ENCODE data around the gene UBR4. TPM values are rescaled to one million over a fixed set of nuclear protein-coding genes. Genes with fewer than 3 reads are reported as not detected.

UBR4 gene
- total and polyA plus RNA-seq, 12 donors: 82.3 to 278 (median 119) TPM

DNA sequence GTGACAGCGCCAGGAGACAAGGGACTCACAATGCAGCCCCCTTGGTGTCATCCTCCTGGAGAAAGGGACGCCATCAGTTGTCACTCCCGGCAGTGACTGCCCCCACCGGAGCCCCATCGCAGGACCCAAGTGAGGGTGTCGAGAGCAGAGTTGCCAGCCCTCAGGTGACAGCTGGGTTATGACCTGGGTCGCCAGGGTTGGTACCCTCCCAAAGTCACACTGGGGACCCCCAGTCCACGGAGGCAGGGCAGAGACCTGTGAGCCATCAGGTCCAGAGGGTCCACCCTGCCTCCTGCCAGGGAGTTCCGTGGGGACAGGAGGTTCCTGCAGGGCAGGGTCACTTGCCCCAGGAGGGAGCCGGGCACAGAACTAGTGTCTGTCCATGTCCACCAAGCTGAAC, 175.3 kb downstream of the UBR4 start:
- Histone ChIP-seq H3K4me3 (no peak overlapping the region), H3K9me3 (replicated peaks in 1 of 3) (no peaks in the 10 kb centered on the region), H3K36me3 (replicated peaks in 1 of 2) (no peaks in the 10 kb centered on the region), H3K27me3 (no peaks in the 10 kb centered on the region), H3K4me1 (replicated peaks in 1 of 2) (no peaks in the 10 kb centered on the region), H3K27ac (no peak overlapping the region)
- WGBS, 4 donors: 90 to 98% (median 96%) methylated on average over 8 to 10 of the region's 10 CpGs
- intact Hi-C loops (cut with DNase I): no loop called here
- DNase-seq: peak in 1 of 7 donors; percentile 4
- TF ChIP-seq POLR2A (IDR thresholded peaks at IDR 0.05): no peak
- TF ChIP-seq, protein P1, sequence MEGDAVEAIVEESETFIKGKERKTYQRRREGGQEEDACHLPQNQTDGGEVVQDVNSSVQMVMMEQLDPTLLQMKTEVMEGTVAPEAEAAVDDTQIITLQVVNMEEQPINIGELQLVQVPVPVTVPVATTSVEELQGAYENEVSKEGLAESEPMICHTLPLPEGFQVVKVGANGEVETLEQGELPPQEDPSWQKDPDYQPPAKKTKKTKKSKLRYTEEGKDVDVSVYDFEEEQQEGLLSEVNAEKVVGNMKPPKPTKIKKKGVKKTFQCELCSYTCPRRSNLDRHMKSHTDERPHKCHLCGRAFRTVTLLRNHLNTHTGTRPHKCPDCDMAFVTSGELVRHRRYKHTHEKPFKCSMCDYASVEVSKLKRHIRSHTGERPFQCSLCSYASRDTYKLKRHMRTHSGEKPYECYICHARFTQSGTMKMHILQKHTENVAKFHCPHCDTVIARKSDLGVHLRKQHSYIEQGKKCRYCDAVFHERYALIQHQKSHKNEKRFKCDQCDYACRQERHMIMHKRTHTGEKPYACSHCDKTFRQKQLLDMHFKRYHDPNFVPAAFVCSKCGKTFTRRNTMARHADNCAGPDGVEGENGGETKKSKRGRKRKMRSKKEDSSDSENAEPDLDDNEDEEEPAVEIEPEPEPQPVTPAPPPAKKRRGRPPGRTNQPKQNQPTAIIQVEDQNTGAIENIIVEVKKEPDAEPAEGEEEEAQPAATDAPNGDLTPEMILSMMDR (IDR thresholded peaks at IDR 0.05): no peak

DNA sequence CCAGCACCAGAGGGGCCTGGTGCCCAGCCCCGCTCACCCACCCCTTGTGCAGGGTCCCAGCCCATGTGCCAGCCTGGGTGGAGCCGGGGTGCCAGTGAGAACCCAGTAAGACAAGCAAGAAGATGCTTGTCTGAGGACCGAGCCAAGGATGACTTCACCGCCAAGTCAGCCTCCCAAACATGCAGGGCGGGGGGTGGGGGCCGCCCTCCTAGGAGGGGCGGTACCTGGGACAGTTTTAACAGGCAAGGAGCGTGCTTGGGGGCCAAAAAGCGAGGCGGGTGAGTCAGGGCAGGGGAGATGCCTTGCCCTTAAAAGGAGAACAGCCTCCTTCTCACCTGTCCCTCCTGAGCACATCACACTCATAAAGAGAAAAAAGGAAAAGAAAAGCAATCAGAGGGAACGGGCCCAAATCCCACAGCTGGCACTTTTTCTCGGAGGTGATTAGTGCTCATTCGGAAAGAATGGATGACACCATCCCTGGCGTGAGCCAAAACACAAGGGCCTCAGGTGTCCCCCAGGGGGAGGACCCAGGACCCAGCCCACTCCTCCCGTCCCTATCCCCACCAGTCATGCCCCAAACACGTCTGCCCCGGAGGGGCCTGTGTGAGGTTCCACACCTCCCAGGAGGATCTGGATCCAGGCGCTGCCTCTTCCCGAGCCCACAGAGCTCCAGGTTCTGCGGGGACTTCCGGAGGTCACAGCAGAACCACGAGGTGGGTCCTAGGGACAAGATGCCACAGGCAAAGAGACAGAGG, 176.0 kb downstream of the UBR4 start:
- H3K27ac ChIP-seq: no peak overlapping the region
- no peaks in the 10 kb centered on the region for H3K36me3 ChIP-seq (replicated peaks in 1 of 2)
- H3K4me1 ChIP-seq (replicated peaks in 1 of 2): no peaks in the 10 kb centered on the region
- 83 to 90% (median 89%) methylated on average over 15 to 22 of the region's 22 CpGs for WGBS, 4 donors
- no peaks in the 10 kb centered on the region for H3K27me3 ChIP-seq
- TF ChIP-seq, protein P1 (IDR thresholded peaks at IDR 0.05): no peak
- no peak for TF ChIP-seq POLR2A (IDR thresholded peaks at IDR 0.05)
- peak in 2 of 7 donors; percentile 5 to 8 for DNase-seq
- intact Hi-C loops (cut with DNase I): no loop called here
- H3K9me3 ChIP-seq (replicated peaks in 1 of 3): no peaks in the 10 kb centered on the region
- no peak overlapping the region for H3K4me3 ChIP-seq

DNA sequence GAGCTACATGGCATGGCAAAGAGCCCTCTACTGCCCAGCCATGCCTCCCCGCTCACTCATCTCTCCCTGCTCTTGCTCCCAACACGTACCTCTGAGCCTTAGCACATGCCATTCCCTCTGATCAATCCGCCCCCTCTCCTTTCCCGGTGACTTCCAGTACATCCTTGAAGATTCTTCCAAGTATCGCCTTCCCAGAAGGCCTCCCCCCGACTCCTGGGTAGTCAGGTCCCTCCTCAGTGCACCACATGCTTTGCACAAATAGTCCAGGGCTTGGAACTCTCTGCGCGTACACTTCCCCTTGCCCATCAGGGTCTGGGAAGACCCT, 176.6 kb downstream of the UBR4 start:
- Histone ChIP-seq H3K4me1 (replicated peaks in 1 of 2) (no peaks in the 10 kb centered on the region), H3K9me3 (replicated peaks in 1 of 3) (no peaks in the 10 kb centered on the region), H3K27ac (no peak overlapping the region), H3K36me3 (replicated peaks in 1 of 2) (no peaks in the 10 kb centered on the region), H3K4me3 (no peak overlapping the region), H3K27me3 (no peaks in the 10 kb centered on the region)
- peak in 2 of 7 donors; percentile 3 to 6 for DNase-seq
- intact Hi-C loops (cut with DNase I): no loop called here
- WGBS, 4 donors: 83 to 96% (median 86%) methylated on average over 8 of the region's 8 CpGs
- TF ChIP-seq, protein P1 (IDR thresholded peaks at IDR 0.05): no peak
- TF ChIP-seq POLR2A (IDR thresholded peaks at IDR 0.05): no peak

DNA sequence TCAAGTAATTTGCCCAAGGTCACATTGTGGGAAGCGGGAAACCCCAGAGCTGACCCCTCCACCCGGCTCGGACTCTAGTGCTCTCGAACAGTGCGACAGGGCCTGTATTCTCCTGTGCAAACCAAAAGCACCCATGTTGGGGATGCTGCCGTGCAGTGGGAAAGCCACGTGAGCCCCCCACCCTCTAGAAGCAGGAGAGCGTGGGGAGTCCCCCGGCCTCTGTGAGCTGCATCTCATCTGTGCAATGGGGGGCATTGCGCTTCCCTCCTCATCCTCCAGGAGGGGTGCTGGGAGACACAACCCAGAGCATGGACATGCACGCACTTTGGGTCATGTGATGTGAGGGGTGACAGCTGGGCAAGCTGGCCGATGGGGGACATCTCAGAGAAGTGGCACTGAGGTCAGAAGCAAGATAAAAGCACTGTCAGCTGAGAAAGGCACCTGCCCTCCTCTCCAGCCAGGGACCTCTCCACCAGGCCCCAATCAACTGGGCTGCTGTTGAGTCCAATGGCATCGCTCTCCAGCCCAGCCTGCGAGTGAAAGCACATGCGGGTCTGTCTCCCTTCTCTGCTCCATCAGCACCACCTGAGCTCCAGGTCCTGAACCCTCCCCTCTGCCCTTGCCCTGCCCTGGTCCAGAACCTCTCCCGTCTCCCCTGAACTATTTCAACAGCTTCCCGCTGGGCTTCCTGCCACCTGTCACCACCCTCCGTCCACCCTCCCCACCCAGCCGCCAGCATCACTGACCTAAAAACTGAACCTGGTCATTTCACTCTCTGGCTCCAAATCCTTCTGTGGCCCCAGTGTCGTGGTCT, 177.2 kb downstream of the UBR4 start:
- peak in 1 of 7 donors; percentile 11 for DNase-seq
- H3K36me3 ChIP-seq (replicated peaks in 1 of 2): no peaks in the 10 kb centered on the region
- no peak overlapping the region for H3K27ac ChIP-seq
- TF ChIP-seq POLR2A (IDR thresholded peaks at IDR 0.05): no peak
- no peaks in the 10 kb centered on the region for H3K27me3 ChIP-seq
- H3K4me1 ChIP-seq (replicated peaks in 1 of 2): no peaks in the 10 kb centered on the region
- intact Hi-C loops (cut with DNase I): no loop called here
- 89 to 94% (median 94%) methylated on average over 14 to 20 of the region's 20 CpGs for WGBS, 4 donors
- H3K4me3 ChIP-seq: no peak overlapping the region
- H3K9me3 ChIP-seq (replicated peaks in 1 of 3): no peaks in the 10 kb centered on the region
